Subcutaneous abdominal adipose tissue (tissue), 5 donors: Measurements from ENCODE around the gene ZBTB45.

ENCODE experiments used
- H3K27ac ChIP-seq: one replicate; pipeline ENCODE4 v1.7.0; 2013; ENCODE audit warnings: low read depth, mild to moderate bottlenecking, inconsistent platforms, low read length, moderate library complexity
- H3K27me3 ChIP-seq, 5 donors: one replicate each; pipeline ENCODE4 v1.7.0; 2013; ENCODE audit warnings: low read length in 5 of 5, inconsistent platforms in 1 of 5; ENCODE audit not compliant: control insufficient read depth in 5 of 5, insufficient read depth in 4 of 5
- H3K36me3 ChIP-seq, 5 donors: one replicate each; pipeline ENCODE4 v1.7.0; 2013; ENCODE audit warnings: low read length in 5 of 5; ENCODE audit not compliant: control insufficient read depth in 5 of 5, insufficient read depth in 5 of 5
- H3K4me1 ChIP-seq, 5 donors: one replicate each; pipeline ENCODE4 v1.7.0; 2013; ENCODE audit warnings: low read length in 5 of 5, mild to moderate bottlenecking in 3 of 5, moderate library complexity in 1 of 5; ENCODE audit not compliant: control insufficient read depth in 5 of 5, insufficient read depth in 5 of 5
- H3K4me3 ChIP-seq, 5 donors: one replicate each; pipeline ENCODE4 v1.7.0; 2013; ENCODE audit warnings: low read length in 5 of 5, low read depth in 1 of 5
- H3K9ac ChIP-seq, 5 donors: one replicate each; pipeline ENCODE4 v1.7.0; 2013; ENCODE audit warnings: low read length in 5 of 5, mild to moderate bottlenecking in 4 of 5, moderate library complexity in 3 of 5
- H3K9me3 ChIP-seq, 5 donors: one replicate each; pipeline ENCODE4 v1.7.0; 2013; ENCODE audit warnings: low read length in 5 of 5; ENCODE audit not compliant: control insufficient read depth in 5 of 5
- donor health status: healthy.
- donor health status: healthy.
- donor health status: healthy.
- donor health status: healthy.
- donor health status: healthy.

Gene ZBTB45

GRCh38 chr19:58560007-58560887 lies 40.6 kb upstream of the ZBTB45 start:
- Histone ChIP-seq H3K36me3 (peaks cover 0 to 11% (median 9%) of the 10 kb centered on the region in 5 donors), H3K27ac (peak overlapping the region; percentile 82), H3K27me3 (peaks cover 0 to 13% (median 6%) of the 10 kb centered on the region in 5 donors), H3K9me3 (no peaks in the 10 kb centered on the region), H3K4me3 (peak overlapping the region; percentile 69 to 73 (median 73)), H3K9ac (no peak overlapping the region), H3K4me1 (peaks cover 9 to 66% (median 58%) of the 10 kb centered on the region in 5 donors)

GRCh38 chr19:58559275-58560006 lies 39.8 kb upstream of the ZBTB45 start:
- H3K9ac ChIP-seq, result peak overlapping the region; percentile 1 to 93 (median 86)
- H3K27ac ChIP-seq, result peak overlapping the region; percentile 82
- peak overlapping the region; percentile 73 to 93 (median 73) for H3K4me3 ChIP-seq
- peaks cover 9 to 72% (median 63%) of the 10 kb centered on the region in 5 donors for H3K4me1 ChIP-seq
- H3K9me3 ChIP-seq, result no peaks in the 10 kb centered on the region
- peaks cover 0 to 11% (median 9%) of the 10 kb centered on the region in 5 donors for H3K36me3 ChIP-seq
- peaks cover 0 to 13% (median 6%) of the 10 kb centered on the region in 5 donors for H3K27me3 ChIP-seq

- Histone ChIP-seq H3K27ac (peak overlapping the region; percentile 82), H3K4me3 (peak overlapping the region; percentile 73 to 93 (median 73)), H3K36me3 (peaks cover 0 to 11% (median 9%) of the 10 kb centered on the region in 5 donors), H3K27me3 (peaks cover 0 to 13% (median 6%) of the 10 kb centered on the region in 5 donors), H3K9me3 (no peaks in the 10 kb centered on the region), H3K4me1 (peaks cover 13 to 79% (median 70%) of the 10 kb centered on the region in 5 donors), H3K9ac (peak overlapping the region; percentile 1 to 93 (median 86))
Observed at GRCh38 chr19:58558623-58559274, 39.1 kb upstream of the ZBTB45 start.

GRCh38 chr19:58558066-58558622 lies 38.5 kb upstream of the ZBTB45 start, which contains the start of gene UBE2M:
TSS of gene UBE2M (minus strand) at chr19:58558611. CDS start at chr19:58558381, 230 bp downstream.
- Histone ChIP-seq H3K9me3 (no peaks in the 10 kb centered on the region), H3K9ac (peak within 1 kb of the TSS; percentile 87 to 99 (median 99)), H3K27ac (peak within 1 kb of the TSS; percentile 82), H3K4me1 (peaks cover 15 to 77% (median 71%) of the 10 kb centered on the region in 5 donors), H3K36me3 (peaks cover 0 to 12% (median 11%) of the 10 kb centered on the region in 5 donors), H3K4me3 (peak within 1 kb of the TSS; percentile 73 to 93 (median 73)), H3K27me3 (peaks cover 0 to 10% (median 4%) of the 10 kb centered on the region in 5 donors)

GRCh38 chr19:58557221-58558065 lies 37.8 kb upstream of the ZBTB45 start:
- H3K4me1 ChIP-seq, result peaks cover 15 to 70% (median 64%) of the 10 kb centered on the region in 5 donors
- peak overlapping the region; percentile 76 for H3K27ac ChIP-seq

GRCh38 chr19:58556622-58557220 lies 37.1 kb upstream of the ZBTB45 start:
- Histone ChIP-seq H3K27ac (peak overlapping the region; percentile 76), H3K27me3 (peaks cover 0 to 6% (median 0%) of the 10 kb centered on the region in 5 donors), H3K9me3 (no peaks in the 10 kb centered on the region), H3K9ac (peak overlapping the region; percentile 68 to 99 (median 99)), H3K36me3 (peaks cover 0 to 25% (median 25%) of the 10 kb centered on the region in 5 donors), H3K4me3 (peak overlapping the region; percentile 71 to 89 (median 73)), H3K4me1 (peaks cover 13 to 63% (median 57%) of the 10 kb centered on the region in 5 donors)

More at GRCh38 chr19:58557221-58558065, 37.8 kb upstream of the ZBTB45 start:
- Histone ChIP-seq H3K9me3 (no peaks in the 10 kb centered on the region), H3K27me3 (peaks cover 0 to 10% (median 4%) of the 10 kb centered on the region in 5 donors), H3K36me3 (peaks cover 0 to 18% (median 18%) of the 10 kb centered on the region in 5 donors), H3K9ac (peak overlapping the region; percentile 87 to 99 (median 99)), H3K4me3 (peak overlapping the region; percentile 71 to 89 (median 73))

GRCh38 chr19:58555920-58556621 lies 36.5 kb upstream of the ZBTB45 start:
- H3K9me3 ChIP-seq, result no peaks in the 10 kb centered on the region
- peaks cover 13 to 57% (median 54%) of the 10 kb centered on the region in 5 donors for H3K4me1 ChIP-seq
- no peak overlapping the region for H3K4me3 ChIP-seq
- peak overlapping the region in 4 of 5 donors; percentile 98 to 99 (median 99) for H3K9ac ChIP-seq
- peaks cover 0 to under 1% (median 0%) of the 10 kb centered on the region in 5 donors for H3K27me3 ChIP-seq
- H3K36me3 ChIP-seq, result peaks cover 0 to 32% (median 31%) of the 10 kb centered on the region in 5 donors
- H3K27ac ChIP-seq, result peak overlapping the region; percentile 98

GRCh38 chr19:58555369-58555885 lies 35.8 kb upstream of the ZBTB45 start:
- peak overlapping the region; percentile 98 for H3K27ac ChIP-seq
- no peaks in the 10 kb centered on the region for H3K27me3 ChIP-seq
- peak overlapping the region; percentile 66 to 97 (median 87) for H3K4me3 ChIP-seq
- H3K9me3 ChIP-seq, result no peaks in the 10 kb centered on the region
- H3K9ac ChIP-seq, result peak overlapping the region; percentile 77 to 94 (median 90)
- peaks cover 0 to 38% (median 38%) of the 10 kb centered on the region in 5 donors for H3K36me3 ChIP-seq
- H3K4me1 ChIP-seq, result peaks cover 13 to 57% (median 54%) of the 10 kb centered on the region in 5 donors
